GM21526 (cell line): ENCODE measurements around the gene SMC1B.
"Not testable (repeated sequence)": the region's sequence is repeated elsewhere in the genome, so short reads cannot be mapped to it uniquely, and the experiment has no call there.

ENCODE experiments used
- ATAC-seq: cut with Tn5 transposase; IDR thresholded peaks from one replicate; pipeline ENCODE4 v1.9.1; 2021; ENCODE audit warnings: moderate library complexity; ENCODE audit not compliant: unreplicated experiment, low FRiP score

SMC1B gene

DNA sequence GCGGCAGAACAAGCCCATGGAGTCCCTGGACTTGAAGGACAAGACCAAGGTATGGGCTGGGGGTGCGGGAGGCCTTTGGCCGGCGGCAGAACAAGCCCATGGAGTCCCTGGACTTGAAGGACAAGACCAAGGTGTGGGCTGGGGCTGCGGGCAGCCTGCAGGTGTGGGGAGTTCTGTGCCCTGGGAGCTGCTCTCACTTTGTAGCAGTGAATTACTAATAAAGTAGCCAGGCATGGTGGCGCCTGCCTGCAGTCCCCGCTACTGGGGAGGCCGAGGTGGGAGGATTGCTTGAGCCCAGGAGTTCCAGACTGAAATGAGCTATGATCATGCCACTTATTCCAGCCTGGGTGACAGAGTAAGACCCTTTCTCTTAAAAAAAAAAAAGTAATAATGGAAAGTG, 85.1 kb downstream of the SMC1B start:
- ATAC-seq: not testable (repeated sequence)

DNA sequence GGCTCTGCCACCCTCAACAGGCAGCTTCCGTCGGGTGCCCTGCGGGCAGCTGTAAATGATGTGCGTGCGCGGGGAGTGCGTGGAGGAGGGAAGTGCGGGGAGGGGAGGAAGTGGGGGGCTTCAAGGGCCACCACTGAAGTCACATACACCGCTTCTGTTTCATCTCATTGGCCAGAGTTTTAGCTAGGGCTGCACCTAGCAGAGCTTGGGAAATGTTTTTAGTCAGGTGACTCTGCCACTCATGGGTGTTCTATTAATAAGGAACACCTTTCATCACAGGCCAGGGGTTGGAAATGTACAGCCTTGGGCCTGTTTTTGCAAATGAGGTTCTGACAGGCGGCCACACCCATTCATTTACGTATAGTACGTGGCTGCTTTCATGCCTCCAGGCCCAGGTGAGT, 89.1 kb downstream of the SMC1B start:
- ATAC-seq: no peak

DNA sequence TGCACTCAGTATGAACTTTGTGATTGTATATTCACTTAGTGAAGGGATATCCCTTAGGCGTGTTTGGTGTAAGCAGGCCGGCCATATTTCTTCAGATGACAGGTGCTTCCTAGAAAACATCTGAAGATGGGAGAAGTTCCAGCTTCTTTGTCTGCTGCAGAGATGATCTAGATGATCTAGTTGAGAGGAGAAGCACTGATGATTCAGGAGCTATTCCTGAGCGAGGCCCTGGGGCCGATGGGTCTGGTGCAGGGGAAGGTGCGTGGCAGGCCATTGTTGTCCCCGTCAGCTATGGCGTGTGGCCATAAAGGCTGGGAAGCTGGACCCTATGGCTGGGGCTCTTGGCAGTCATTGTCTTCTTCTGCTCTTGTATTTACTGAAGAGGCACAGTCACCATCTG, 89.7 kb downstream of the SMC1B start:
- ATAC-seq: no peak

DNA sequence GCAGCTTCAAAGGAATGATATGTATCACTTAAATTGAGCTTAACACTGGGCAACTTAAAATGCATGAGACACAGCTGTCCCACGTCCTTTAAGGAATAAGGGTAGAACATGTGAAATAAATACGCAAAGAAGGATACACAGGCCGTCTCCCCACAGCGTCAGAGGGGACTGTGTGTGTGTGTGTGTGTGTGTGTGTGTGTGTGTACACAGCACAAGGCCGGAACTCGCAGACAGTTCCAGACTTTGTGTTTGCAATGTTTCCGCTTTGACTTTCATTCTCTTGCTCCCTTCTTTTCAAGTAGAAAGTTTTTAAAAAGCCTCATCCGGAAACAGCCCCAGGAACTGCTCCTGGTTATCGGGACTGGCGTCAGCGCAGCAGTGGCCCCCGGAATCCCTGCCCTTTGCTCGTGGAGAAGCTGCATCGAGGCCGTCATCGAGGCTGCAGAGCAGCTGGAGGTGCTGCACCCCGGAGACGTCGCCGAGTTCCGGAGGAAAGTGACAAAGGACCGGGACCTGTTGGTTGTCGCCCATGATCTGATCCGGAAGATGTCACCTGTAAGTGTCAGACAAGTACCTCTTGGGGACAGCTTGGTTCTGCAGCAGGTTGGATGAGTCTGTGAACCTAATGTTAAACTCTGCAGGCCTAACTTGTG, 90.4 kb downstream of the SMC1B start:
- no peak for ATAC-seq

DNA sequence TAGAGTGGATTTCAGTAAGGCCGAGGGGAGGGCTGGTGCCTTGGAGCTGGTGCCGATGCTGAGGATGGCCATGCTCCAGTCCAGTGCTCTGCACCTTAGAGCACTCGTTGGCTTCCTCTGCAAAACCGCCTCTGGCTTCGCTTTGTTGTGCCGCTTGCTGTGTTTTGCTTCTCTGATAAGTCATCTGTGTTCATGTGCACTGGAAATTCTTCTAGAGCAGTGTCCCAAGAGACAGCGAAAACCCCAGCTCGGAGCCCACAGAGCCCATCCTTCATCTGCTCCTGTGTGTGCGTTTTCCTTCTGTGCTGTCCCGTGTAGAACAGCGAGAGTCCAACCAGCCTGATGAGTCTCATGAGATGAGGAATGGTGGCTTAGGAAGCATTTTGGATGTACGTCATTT, 91.6 kb downstream of the SMC1B start:
- no peak for ATAC-seq

DNA sequence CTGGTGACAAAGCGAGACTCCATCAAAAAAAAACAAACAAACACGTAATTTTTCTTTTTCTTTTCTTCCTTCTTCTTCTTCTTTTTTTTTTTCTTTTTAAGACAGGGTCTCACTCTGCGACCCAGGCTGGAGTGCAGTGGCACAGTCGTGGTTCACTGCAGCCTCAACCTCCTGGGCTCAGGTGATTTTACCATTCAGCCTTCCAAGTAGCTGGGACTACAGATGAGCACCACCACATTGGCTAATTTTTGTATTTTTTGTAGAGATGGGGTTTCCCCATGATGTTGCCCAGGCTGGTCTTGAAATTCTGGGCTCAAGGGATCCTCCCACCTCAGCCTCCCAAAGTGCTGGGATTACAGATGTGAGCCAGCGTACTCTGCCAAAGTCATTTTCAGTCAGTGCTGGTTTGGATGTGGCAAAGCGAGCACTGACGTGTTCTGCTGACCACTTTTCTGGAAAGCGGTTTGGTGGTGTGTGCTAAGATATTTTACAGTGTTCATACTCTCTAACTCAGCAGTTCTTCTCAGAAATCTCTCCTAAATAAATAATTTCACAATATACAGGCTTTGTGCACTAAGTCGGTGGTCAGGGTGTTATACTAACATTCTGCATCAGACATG, 92.9 kb downstream of the SMC1B start:
- ATAC-seq: no peak

DNA sequence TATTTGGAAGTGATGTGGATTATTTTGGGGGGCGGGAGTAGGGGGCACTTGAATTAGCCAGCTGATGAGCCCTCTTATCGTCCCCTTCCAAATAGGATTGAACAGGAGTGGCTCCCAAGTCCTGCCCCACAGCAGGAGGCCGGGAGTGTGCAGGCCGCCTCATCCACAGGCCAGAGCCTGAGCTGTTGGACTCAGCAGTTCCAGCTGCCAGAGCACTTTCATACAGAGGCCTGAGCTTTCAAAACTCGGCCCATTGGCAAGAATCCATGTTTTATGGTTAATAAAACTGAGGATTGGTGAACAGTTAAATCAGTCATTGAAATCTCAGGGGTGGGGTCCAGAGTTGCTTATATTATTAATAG, 94.1 kb downstream of the SMC1B start:
- no peak for ATAC-seq

DNA sequence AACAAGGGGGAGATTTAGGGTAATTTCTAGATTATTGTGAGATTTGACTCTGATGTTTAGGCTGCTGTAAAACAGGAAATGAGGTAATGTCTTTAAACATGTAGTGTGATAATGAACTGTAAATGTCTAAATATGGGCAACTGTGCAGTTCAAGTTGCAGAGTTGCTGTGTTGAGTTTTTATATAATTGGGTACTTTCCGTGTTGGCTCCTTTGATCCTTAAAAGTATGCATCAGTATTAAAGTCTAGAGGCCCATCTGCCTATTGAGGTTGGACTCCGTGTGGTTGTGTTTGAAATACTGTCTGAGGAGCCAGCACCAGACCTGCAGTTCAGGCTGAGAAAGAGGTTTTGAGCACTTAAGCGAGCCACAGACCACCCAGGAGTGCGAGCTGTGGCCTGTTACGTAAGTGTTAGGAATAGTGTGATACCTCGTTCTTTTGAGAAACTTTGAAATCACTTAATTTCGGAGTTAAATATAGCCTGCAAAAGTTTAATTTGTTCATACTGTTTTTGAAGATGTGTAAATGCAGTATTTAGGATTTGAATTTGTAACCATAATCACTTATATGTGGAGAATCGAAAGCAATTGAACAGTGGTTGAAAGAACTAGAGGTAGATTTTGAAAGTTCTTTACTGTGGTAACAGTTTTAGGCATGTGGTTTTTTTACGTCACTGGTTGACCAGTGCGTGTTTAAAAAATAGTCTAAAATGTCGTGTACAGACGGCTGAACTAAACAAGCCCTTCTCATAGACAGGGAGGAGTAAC, 94.7 kb downstream of the SMC1B start:
- peak; percentile 45 for ATAC-seq

DNA sequence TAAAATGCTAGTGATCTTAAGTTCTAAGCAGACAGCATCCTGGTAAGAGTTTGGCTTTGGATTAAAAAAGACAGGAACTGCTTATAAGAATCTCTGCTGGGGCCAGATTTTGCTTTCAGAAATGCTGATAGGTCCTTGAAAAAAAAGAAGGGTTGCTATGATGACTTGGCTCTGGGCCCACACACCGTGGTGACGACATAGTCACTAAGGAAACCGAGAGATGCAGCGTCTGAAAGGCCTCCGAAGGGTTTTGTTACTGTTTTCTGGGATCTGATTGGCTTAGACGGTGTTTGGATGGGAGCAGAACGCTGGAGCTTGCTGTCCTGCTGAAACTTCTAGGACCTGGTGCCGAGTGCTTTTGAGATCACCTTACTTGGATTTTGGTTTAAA, 95.2 kb downstream of the SMC1B start:
- ATAC-seq: peak; percentile 60

DNA sequence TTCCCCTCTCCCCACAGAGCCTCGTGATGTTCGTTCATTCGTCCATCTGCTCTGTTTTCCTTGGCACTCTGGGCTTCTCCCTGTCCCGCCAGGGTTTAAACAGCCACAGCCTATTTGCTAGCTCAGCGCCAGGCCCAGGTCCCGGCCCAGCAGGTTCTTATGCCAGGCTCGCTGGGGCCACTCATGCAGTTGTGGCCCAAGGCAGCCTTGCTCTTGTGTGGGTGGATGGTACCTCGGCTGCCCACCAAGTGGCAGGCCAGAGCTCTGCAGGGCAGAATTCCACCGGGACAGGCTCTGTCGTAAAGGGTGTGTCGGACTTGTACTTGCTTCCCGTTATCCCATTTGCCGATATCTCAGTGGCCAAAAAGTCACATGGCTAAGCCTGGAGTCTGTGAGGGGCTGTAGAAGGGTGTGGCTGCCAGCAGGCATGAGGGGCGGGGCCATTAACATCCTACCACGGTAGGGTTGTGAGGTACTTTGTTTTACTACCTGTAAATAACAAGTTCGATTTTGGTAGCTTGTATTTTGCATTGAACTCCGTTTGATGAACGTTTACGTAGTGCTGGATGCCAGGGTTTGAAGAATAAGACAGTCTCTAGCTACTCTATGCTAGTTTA, 95.7 kb downstream of the SMC1B start:
- no peak for ATAC-seq

DNA sequence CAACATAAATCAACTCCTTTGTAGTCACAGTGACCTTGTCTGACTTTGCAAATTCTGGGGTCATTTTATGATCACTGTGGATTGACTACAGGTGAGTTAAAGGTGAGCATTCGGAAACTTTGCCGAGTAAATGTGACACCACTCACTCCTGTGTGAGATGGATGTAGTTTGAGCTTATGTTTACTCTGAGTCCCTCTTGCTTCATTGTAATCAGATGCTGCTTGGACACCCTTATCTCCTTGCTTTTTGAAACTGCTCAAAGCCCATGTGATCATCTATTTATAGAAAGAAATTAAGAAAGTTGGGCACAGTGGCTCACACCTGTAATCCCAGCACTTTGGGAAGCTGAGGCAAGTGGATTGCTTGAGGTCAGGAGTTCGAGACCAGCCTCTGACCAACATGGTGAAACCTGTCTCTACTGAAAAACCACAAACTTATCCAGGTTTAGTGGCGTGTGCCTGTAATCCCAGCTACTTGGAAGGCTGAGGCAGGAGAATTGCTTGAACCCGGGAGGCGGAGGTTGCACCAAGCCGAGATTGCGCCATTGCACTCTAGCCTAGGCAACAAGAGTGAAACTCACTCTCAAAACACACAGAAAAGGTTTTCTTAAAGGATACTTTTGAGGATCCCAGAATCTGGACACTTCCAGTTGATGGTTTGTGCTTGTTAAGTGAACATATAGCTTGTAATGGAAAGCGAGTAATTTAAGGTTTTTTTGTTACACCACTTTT, 96.4 kb downstream of the SMC1B start:
- no peak for ATAC-seq

DNA sequence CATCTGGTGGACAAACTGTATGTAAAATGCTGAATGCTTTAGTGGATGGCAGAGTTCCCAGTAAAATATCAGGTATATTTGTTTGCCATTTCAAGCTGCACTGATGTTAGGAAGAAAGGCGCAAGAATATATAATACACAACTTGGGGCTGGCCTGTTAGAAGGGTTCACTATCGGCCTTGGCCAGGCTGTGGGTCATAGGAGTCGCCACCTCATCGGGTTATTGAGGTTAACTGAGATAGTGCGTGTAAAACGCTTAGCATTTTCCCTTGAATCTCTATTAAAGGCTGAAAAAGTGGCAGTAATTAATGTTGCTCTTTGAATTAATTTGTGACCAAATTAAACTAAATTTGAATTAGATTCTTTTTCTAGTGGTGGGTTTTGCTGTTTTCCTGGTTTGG, 98.6 kb downstream of the SMC1B start:
- no peak for ATAC-seq

DNA sequence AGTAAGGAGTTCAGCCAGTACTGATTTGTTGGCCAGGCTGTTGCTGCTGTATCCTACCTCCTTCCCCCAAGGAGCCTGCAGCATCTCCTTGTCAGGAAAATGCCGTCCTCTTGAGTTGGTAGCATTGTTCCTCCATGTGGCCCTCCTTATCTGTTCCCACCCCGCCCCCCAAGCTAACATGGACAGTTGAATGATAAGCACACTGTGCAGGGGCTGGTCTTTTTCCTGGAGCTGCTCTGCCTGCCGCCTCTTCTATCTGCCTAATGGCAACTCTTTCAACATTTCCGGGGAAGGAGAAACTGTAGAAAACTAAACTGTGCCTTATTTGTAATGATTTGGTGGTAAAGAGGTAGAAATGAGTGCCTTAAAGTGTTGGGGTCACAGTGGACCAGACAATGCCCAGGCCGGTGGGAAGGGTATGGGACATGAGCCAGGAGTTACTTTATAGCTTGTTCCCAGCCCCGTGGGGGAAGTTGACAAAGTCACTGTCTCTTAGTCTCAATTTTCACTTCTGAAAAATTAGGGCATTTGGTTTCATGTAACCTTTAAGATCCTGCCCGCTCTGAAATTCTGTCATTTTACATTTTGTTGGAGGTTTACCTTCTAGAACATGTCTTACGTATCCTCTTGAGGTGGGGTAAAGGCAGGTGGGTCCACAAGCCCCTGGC, 99.2 kb downstream of the SMC1B start:
- ATAC-seq: no peak

DNA sequence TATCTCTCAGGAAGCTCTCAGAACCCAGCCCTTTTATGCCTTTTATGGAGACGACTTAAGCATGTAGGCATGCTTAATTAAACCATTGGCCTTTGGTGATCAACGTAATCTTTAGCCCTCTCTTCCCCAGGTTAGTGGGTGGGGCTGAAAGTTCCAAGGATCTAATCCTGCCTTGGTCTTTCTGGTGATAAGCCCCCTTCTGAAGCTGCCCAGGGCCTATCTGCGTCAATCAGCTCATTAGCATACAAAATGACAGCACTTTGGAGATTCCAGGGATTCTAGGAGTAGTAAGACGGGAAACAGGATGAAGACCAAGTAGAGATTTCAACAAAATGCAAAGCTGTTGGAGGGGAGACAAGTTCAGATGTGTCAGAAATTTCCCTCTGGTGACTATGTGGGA, 100.5 kb downstream of the SMC1B start:
- ATAC-seq: no peak

DNA sequence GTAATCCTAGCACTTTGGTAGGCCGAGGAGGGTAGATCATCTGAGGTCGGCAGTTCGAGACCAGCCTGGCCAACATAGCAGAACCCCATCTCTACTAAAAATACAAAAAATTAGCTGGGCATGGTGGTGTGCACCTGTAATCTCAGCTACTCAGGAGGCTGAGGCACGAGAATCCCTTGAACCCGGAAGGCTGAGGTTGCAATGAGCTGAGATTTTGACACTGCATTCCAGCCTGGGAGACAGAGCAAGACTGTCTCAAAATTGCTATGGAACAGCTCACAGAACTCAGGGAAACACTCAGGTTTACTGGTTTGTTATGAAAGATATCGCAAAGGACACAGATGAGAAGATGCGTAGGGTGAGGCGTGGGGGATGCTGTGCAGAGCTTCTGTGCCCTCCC, 101.0 kb downstream of the SMC1B start:
- ATAC-seq: no peak

DNA sequence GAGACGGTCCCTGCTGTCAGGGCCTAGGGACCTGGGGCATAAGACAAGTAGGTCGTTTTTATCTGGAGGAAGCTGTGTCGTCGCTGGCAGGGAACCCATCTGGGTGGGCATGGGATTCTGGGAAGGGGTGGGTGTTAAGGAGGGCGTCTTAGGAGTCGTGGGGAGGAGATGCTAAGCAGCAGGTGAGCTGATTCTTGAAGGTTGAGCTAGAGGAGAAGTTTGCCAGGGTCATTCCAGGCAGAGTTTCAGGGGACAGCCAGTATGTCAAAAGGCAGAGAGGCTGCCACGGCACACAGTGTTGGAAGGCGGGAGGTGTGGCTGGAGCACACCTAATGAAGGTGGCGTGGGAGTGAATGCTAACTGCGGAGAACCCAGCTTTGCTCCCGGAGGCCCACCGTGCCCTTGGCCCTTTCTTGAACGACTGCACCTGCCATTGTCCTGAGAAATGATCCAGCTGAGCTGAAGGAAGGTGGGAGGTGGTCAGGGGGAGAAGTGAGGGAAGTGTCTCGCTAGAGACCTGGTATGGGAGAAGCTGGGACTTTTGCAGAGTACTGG, 102.3 kb downstream of the SMC1B start:
- no peak for ATAC-seq

DNA sequence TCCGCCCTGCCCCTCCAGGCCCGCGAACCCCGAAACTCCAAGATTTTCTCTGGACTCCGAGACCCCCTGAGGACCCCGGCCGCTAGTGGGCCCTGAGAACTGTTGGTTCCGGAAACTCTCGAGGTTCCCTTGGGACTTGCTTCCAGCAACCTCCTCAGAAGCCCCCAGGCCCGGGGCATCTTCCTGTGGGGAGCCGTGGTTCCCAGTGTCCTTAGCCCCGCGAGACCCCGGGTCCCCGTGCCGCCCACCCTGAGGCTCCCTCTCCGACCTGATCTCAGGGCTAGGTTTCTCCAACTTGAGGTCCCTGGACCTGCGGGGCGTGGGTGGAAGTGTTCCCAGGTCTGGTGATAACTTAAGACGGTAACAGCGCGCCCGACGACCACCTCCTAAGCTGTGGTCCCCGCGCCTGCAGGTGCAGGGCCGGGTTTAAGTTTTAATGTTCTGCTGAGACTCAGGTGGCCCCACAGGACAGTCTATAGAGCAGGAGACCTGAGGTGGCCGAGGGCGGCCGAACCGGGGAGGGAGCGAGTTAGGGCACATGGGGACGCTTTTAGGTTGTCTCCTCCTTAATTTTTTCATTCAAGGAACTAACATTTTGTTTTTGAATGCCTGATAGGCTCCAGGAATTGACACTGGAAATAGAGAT, 102.9 kb downstream of the SMC1B start:
- ATAC-seq: no peak

DNA sequence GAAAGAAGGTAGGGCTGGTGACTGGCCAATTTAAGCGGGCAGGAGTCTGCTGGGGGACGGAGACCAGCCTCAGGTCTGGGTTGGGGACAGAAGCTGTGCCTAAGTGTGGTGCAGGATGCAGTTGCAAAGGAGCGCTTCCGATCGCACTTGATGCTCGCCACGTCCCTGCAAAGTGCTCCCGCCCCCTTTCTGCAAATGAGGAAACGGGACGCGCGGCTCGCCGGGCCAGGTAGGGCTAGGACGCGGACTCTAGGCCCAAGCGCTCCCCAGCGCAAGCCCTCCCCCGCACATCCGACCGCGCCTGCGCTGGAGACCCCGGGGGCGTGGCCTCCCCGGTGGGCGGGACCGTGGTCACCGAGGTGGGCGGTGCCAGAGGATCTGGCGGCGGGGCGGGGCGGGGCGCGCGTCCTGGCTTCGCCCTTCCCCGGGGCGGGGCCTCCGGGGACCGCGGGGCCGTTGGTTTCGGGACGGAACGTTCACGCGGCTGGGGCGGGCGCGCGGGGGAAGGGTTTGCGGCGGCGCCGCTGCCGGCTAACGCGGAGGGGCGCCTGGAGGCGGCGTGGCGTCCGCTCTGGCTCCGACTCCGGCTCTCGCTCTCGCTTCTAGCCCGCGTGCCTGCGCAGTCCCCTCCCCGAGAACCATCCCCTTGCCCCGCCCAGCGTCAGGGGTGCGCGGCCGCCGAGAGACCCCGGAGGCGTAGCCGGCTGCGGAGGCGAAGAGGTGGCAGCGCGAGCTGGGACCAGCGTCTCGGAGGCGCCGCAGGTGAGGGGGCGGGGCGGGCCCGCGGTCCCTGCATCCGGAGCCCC, 103.8 kb downstream of the SMC1B start, which contains the start of gene FAM118A:
TSS of gene FAM118A (plus strand) at position 513 of the 806 bp plus-strand sequence. CDS start 12,446 bp downstream, outside the sequence.
- peak; percentile 74 for ATAC-seq
